Mammary epithelial cell (primary cell): ENCODE data around the gene SYT9.

Experiments used
- EZH2 ChIP-seq: IDR thresholded peaks from 2 replicates; pipeline ENCODE4 v1.6.1; 2012; ENCODE audit warnings: low read length, inconsistent platforms, borderline replicate concordance
- TF ChIP-seq, protein P1 (sequence below), 2 donors: IDR thresholded peaks in 1 of 2; conservative IDR thresholded peaks in 1 of 2; 2 replicates each; pipeline ENCODE4 v1.5.1; 2011 to 2012; ENCODE audit warnings: inconsistent platforms in 2 of 2, low read length in 2 of 2, mild to moderate bottlenecking in 2 of 2, control low read depth in 1 of 2, low read depth in 1 of 2; ENCODE audit not compliant: insufficient read depth in 1 of 2; ENCODE audit errors: extremely low read depth in 1 of 2

DNA sequence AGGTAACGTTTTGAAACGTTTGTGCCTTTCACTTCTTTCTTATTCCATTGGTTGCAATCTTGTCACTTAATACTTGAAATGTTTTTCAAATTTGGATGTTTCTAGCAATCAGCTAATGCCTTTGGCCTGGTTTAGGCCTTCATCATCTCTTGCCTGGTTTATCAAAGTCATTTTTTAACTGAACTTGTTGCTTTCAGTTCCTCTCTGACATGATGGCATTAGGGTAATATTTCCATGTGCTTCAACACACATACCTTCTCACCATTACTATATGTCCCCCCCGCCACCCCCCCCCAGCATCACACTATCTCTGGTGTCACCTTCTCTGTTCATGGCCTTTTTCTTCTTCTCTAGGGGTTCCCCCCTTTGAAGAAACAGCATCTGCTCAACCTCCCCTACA, 1.5 kb upstream of the SYT9 start:
- TF ChIP-seq, protein P1, sequence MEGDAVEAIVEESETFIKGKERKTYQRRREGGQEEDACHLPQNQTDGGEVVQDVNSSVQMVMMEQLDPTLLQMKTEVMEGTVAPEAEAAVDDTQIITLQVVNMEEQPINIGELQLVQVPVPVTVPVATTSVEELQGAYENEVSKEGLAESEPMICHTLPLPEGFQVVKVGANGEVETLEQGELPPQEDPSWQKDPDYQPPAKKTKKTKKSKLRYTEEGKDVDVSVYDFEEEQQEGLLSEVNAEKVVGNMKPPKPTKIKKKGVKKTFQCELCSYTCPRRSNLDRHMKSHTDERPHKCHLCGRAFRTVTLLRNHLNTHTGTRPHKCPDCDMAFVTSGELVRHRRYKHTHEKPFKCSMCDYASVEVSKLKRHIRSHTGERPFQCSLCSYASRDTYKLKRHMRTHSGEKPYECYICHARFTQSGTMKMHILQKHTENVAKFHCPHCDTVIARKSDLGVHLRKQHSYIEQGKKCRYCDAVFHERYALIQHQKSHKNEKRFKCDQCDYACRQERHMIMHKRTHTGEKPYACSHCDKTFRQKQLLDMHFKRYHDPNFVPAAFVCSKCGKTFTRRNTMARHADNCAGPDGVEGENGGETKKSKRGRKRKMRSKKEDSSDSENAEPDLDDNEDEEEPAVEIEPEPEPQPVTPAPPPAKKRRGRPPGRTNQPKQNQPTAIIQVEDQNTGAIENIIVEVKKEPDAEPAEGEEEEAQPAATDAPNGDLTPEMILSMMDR (conservative IDR thresholded peaks at IDR 0.05 in 1 of 2, IDR thresholded peaks at IDR 0.05 in 1 of 2; ENCODE audit: extremely low read depth in 1 of 2, insufficient read depth in 1 of 2, low read depth in 1 of 2, low read length in 2 of 2) = no peak
- no peak for TF ChIP-seq EZH2
